ENCODE measurements around the gene CCL27.

CCL27 gene

GRCh38 chr9:34684145-34684544 lies 21.7 kb upstream of the CCL27 start:
- no peak for DNase-seq

- DNase-seq, result no peak
Observed at GRCh38 chr9:34675869-34676268, 13.4 kb upstream of the CCL27 start.

- peak; percentile 77 for DNase-seq
Observed at GRCh38 chr9:34675048-34675714, 12.7 kb upstream of the CCL27 start.

DNA sequence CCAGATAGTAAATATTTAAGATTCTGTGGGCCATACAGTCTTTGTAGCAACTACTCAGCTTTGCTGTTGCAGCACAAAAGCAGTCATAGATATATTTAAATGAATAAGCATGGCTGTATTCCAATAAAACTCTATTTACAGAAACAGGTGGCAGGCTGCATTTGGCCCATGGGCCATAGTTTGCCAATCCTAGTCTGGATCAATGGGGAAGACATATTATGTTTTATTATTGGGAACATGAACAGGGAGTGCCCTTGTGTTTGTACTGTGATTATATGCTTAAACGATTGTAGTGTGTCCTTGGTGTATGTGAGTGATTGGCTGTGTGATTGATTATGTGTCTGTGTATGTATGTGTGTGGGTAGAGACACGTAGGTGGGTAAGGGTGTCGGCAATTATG lies 12.0 kb upstream of the CCL27 start:
- no peak for DNase-seq

- DNase-seq, result no peak
Observed at GRCh38 chr9:34671307-34671706, 8.8 kb upstream of the CCL27 start.

DNA sequence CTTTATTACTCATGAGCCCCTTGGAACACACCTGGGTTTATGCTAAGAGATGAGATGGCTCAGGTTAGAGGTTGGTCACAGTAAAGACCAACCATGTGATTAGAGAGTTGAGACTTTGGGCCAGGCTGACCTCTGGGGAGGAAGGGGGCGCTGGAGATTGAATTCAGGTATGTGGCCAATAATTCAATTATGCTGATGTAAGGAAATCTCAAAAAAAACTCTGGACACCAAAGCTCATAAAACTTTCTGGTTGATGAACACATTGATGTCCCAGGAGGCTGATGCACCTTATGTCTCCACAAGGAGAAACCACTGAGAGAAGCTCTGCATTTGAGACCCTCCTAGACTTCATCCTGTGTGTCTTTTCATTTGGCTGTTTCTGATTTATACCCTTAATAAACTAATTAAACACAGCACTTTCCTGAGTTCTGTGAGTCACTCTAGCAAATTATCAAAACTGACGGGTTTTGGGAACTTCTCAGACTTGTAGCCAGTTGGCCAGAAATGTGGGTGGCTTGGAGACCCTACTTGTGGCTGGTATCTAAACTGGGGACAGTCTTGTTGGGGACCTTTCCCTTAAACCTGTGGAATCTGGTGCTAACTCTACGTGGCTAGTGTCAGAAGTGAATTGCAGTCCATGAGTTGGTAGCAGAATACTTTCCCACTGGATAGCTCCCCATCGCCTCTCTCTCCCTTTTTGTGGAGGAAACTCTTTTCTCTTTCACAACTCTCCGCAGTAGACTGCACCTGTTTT lies 7.5 kb upstream of the CCL27 start:
- no peak for DNase-seq

DNA sequence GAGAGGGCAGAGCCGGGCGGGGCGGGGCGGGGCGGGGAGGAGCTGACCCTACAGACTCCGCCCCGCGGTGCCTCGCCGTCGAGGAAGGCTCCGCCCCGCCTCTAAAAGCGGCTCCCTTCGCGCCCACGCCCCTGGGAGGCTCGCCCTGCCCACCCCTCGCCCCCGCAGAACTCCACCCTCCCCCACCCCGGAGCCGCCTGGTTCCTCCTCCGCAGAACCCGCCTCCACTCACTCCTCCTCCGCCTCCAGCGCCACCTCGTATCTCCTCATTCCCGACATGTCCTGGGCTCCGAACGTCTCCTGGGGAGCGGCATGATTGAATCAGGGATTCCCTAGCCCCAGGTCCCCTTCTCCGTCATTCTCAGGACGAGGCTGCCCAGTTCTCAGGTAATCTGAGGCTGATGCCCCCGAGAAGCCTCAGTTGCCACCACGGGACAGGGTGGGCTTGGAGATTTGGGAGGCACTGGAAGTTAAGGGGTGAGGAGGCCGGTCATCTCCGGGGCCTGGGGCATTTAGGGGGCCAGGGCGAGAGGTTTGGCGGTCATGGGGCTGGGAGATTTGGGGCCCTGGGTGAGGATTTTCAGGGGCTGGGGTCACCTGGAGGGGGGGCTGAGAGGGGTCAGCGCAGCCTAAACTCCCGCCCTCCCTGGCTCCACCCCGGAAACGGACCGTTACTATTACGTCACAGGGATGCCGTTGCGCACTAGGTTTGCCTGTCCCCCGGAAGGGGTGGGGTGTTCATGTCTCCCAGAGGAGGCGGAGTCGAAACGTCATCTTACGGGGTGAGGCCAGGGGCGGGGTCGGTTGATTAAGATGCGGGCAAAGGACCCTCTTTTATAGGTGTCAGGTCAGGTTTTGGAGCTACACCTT lies 3.2 kb upstream of the CCL27 start:
- peak; percentile 87 for DNase-seq

GRCh38 chr9:34665067-34665380 lies 2.6 kb upstream of the CCL27 start:
- no peak for DNase-seq

DNA sequence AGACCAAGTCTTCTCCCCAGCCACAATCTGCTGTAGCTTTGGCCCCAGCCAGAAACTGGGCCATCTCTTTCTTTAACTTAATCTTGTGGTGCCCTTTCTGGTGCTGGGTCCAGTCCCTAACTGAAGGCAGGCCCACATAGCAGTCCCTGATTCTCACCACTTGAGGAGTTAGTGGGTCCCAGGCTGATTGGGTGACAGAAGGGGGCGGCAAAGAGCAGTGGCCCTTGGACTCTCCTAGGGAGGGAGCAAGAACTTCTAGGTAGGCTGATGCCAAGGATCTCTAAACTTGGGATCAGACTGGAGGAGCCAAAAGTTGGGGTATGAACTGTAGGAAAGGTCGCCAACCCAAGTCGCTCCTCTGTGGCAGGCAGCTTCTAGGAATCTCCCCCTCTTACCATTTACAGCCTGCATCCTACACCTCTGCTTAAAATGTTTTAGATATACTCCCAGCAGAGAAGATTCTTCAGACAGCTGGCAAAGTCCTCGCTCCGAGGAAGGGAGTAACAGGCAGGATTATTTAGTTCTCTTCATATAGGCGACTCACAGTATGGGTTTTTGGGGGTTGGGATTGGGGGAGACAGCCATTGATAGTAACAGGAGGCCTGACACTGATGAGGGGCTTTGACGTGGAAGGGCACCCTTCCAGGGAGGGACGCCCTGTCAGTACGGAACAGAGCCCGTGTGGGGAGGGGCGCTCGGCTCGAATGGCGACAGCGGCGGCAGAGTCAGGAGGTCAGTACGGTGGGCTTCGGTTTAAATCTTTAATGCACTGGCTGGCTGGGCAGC lies 2.0 kb upstream of the CCL27 start:
- DNase-seq, result no peak

- DNase-seq, result no peak
Observed at GRCh38 chr9:34663303-34663605, 797 bp upstream of the CCL27 start.

DNA sequence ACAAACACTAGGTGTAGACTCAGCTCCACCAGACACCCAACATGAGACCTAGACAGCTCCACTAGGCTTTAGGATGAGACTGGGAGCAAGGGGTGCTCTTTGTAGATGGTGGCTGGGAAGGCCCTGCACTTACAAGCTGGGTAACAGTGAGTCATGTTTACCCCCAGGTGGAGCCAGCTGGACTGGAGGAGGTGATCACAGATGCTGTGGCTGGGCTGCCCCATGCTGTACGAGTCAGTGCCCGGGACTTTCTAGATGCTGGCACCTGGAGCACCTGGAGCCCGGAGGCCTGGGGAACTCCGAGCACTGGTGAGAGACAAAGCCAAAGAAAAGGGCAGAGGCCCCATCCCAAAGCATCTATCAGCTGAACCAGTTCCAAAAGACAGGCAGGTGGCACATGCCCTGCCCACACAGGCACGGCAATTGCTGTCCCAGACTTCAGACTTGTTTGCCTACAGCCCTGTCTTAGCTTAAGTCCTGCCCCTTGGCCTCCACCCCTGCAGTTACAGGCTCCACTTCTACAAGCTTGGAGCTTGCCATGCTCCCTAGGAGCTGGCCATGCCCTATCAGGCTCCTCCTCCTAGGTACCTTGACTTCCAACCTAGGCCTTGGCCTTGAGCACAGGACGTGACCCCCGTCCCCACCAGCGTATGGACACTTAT lies 2.7 kb downstream of the CCL27 start:
- no peak for DNase-seq

GRCh38 chr9:34658461-34658860 lies 4.0 kb downstream of the CCL27 start:
- DNase-seq, result no peak

GRCh38 chr9:34656992-34657391 lies 5.5 kb downstream of the CCL27 start:
- DNase-seq, result no peak

- DNase-seq, result no peak
Observed at GRCh38 chr9:34655394-34655793, 7.1 kb downstream of the CCL27 start.

GRCh38 chr9:34654323-34655051 lies 8.0 kb downstream of the CCL27 start:
- DNase-seq, result no peak

GRCh38 chr9:34653151-34654072 lies 9.0 kb downstream of the CCL27 start:
- DNase-seq, result no peak

- DNase-seq, result no peak
Observed at GRCh38 chr9:34652602-34653000, 9.9 kb downstream of the CCL27 start.

GRCh38 chr9:34651876-34652601 lies 10.4 kb downstream of the CCL27 start, which contains the start of gene IL11RA:
TSS of gene IL11RA (plus strand) at chr9:34652185. CDS start at chr9:34655218, 3,033 bp downstream.
- no peak for DNase-seq

GRCh38 chr9:34651321-34651720 lies 11.1 kb downstream of the CCL27 start:
- DNase-seq, result no peak

DNA sequence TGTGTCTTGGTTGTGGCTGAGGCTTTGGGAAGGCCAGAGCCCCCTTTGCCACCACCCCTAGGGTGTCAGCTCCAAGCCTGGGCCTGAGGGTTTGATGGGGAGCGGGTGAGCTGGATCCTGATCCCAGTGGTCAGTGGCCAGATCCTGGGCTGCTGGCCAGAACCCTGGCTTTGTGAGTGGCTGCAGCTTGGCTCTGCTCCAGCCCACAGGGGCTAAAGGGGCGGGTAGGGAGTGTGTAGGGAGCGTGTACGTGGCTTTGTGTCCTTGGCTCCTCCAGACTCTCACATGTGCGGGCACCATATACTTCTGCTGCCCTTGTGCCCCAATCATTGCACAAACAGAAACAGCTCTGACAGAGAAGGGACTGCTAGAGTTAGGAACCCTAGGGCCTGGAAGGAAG lies 11.6 kb downstream of the CCL27 start:
- DNase-seq, result no peak
